Skeletal muscle satellite cell (primary cell): ENCODE data around the gene MAP4K1.

Experiments used
- H3K27me3 ChIP-seq: 2 replicates; pipeline ENCODE4 v1.7.0; 2013; ENCODE audit warnings: low read length; ENCODE audit not compliant: control insufficient read depth, insufficient read depth
- H3K36me3 ChIP-seq: 2 replicates; pipeline ENCODE4 v1.7.0; 2013; ENCODE audit warnings: mild to moderate bottlenecking, control low read depth, low read length; ENCODE audit not compliant: insufficient read depth
- H3K4me1 ChIP-seq: 2 replicates; pipeline ENCODE4 v1.7.0; 2013; ENCODE audit warnings: low read length; ENCODE audit not compliant: control insufficient read depth, insufficient read depth
- H3K4me2 ChIP-seq: 2 replicates; pipeline ENCODE4 v1.7.0; 2013; ENCODE audit warnings: mild to moderate bottlenecking, low read length
- H3K4me3 ChIP-seq: 2 replicates; pipeline ENCODE4 v1.7.0; 2013; ENCODE audit warnings: low read length
- H3K9ac ChIP-seq: 2 replicates; pipeline ENCODE4 v1.7.0; 2013; ENCODE audit warnings: mild to moderate bottlenecking, low read depth, low read length, moderate library complexity
- H3K9me3 ChIP-seq: replicated peaks from 2 replicates; pipeline ENCODE4 v1.7.0; 2013; ENCODE audit warnings: mild to moderate bottlenecking, control low read depth, low read length

MAP4K1 gene

DNA sequence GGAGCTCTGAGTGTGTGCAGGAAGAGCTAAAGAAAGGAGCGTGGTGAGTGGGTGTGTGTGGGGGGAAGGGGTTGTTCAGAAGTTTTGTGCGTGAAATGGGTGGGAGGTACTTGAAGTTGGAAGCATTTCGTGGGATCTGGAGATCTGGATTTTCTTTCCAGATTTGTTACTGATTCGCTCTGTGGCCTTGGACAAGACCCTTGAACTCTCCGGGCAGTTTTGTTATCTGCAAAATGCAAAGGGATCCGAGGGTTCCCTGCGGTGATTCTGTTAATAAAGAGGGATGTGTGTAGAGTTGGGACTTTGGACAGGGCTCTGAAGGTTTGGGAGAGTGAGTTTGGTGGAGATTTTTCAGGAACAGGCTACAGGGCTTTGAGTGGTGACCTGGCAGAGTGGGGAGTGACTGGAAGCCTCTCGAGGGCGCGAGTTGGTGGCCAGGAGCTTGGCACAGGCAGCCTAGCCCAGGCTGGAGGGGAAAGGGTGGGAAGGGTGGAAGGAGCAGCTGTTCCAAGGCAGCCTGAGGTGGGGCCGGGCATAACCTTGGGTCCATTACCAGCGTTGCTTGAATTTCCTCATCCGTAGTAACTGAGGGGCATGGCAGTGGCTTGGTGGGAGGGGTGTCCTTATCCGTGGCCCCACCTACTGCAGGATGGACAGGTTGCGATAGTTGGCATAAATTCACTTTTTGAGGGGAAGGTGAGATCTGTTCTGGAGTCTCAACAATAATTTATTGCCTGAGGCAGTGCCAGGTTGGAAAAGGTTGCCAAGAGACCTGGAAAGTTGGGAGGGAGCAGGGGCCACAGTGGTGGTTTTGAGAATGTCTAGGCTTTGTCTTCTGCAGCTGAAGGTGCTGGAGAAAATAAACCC, 31.8 kb upstream of the MAP4K1 start:
- Histone ChIP-seq H3K9me3 (no peaks in the 10 kb centered on the region), H3K9ac (peak overlapping the region; percentile 99), H3K27me3 (no peaks in the 10 kb centered on the region), H3K36me3 (peaks cover 16% of the 10 kb centered on the region), H3K4me1 (peaks cover 47% of the 10 kb centered on the region), H3K4me2 (peak overlapping the region; percentile 97), H3K4me3 (peak overlapping the region; percentile 97)

GRCh38 chr19:38648769-38649304, 31.1 kb upstream of the MAP4K1 start:
- Histone ChIP-seq H3K27me3 (no peaks in the 10 kb centered on the region), H3K9ac (peak overlapping the region; percentile 99), H3K4me1 (peaks cover 40% of the 10 kb centered on the region), H3K9me3 (no peaks in the 10 kb centered on the region), H3K4me2 (peak overlapping the region; percentile 97), H3K4me3 (peak overlapping the region; percentile 97), H3K36me3 (peaks cover 13% of the 10 kb centered on the region)

DNA sequence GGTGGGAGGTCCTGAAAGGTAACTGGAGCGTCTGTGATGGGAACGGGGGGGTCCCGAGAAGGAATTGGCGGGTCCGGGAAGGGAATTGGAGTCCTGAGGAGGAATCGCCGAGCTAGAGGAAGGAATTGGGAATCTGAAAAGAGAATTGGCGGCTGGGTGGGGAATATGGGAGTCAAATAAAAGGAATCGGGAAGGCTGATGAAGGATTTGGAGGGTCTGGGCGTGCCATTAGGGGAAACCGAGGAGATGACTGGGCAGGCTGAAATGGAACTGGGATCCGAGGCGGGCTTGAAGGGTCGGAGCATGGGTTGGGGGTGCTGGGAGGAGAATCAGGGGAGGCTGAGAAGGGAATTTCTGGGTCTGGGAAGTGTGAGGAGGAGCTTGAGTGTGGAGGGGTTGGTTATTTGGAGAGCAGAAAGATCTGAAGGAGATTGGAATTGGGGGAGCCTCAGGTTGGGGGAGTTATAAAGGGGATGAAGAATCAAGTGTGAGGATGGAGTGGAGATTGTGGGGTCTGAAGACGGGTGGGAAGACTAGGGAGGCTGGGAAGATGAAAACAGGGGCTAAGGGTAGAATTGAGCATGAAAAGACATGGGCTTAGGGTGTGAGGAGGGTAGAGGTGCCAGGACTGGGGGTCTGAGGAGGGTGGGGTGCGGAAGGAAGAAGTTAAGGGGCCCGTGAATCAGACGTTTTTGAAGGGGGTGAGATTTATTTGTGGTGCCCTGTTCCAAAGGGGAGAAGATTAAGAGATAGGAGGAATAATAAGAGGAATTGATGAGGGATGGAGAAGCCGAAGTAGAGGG, 30.4 kb upstream of the MAP4K1 start:
- peaks cover 34% of the 10 kb centered on the region for H3K4me1 ChIP-seq

GRCh38 chr19:38647368-38647965, 29.7 kb upstream of the MAP4K1 start, which contains the start of gene ACTN4:
TSS of gene ACTN4 (plus strand) at chr19:38647649. CDS start at chr19:38647746, 97 bp downstream.
- peak within 1 kb of the TSS; percentile 97 for H3K4me2 ChIP-seq
- peaks cover 27% of the 10 kb centered on the region for H3K4me1 ChIP-seq
- peaks cover 11% of the 10 kb centered on the region for H3K36me3 ChIP-seq
- H3K9ac ChIP-seq = peak within 1 kb of the TSS; percentile 99
- H3K27me3 ChIP-seq = no peaks in the 10 kb centered on the region
- H3K4me3 ChIP-seq = peak within 1 kb of the TSS; percentile 97
- no peaks in the 10 kb centered on the region for H3K9me3 ChIP-seq

More for the DNA sequence above, 30.4 kb upstream of the MAP4K1 start:
- H3K9me3 ChIP-seq = no peaks in the 10 kb centered on the region
- peak overlapping the region; percentile 97 for H3K4me2 ChIP-seq
- H3K4me3 ChIP-seq = peak overlapping the region; percentile 97
- H3K9ac ChIP-seq = peak overlapping the region; percentile 99
- H3K27me3 ChIP-seq = no peaks in the 10 kb centered on the region
- peaks cover 11% of the 10 kb centered on the region for H3K36me3 ChIP-seq

GRCh38 chr19:38644719-38645118, 27.0 kb upstream of the MAP4K1 start:
- Histone ChIP-seq H3K27me3 (no peaks in the 10 kb centered on the region), H3K9ac (no peak overlapping the region), H3K36me3 (peaks cover 3% of the 10 kb centered on the region), H3K4me3 (no peak overlapping the region), H3K9me3 (no peaks in the 10 kb centered on the region), H3K4me2 (no peak overlapping the region), H3K4me1 (no peaks in the 10 kb centered on the region)

GRCh38 chr19:38642176-38642575, 24.4 kb upstream of the MAP4K1 start:
- Histone ChIP-seq H3K4me1 (no peaks in the 10 kb centered on the region), H3K4me3 (no peak overlapping the region), H3K27me3 (no peaks in the 10 kb centered on the region), H3K36me3 (peaks cover 3% of the 10 kb centered on the region), H3K9ac (no peak overlapping the region), H3K4me2 (no peak overlapping the region), H3K9me3 (no peaks in the 10 kb centered on the region)

GRCh38 chr19:38640368-38640767, 22.6 kb upstream of the MAP4K1 start:
- no peak overlapping the region for H3K4me2 ChIP-seq
- H3K27me3 ChIP-seq = no peaks in the 10 kb centered on the region
- H3K9me3 ChIP-seq = no peaks in the 10 kb centered on the region
- peaks cover 12% of the 10 kb centered on the region for H3K36me3 ChIP-seq
- no peak overlapping the region for H3K4me3 ChIP-seq
- H3K4me1 ChIP-seq = no peaks in the 10 kb centered on the region
- no peak overlapping the region for H3K9ac ChIP-seq

- no peaks in the 10 kb centered on the region for H3K9me3 ChIP-seq
- no peak overlapping the region for H3K9ac ChIP-seq
- no peak overlapping the region for H3K4me3 ChIP-seq
- peaks cover 18% of the 10 kb centered on the region for H3K36me3 ChIP-seq
- H3K4me2 ChIP-seq = no peak overlapping the region
- peaks cover 3% of the 10 kb centered on the region for H3K4me1 ChIP-seq
- no peaks in the 10 kb centered on the region for H3K27me3 ChIP-seq
Observed at GRCh38 chr19:38639679-38640078, 21.9 kb upstream of the MAP4K1 start.

- H3K9me3 ChIP-seq = no peaks in the 10 kb centered on the region
- H3K27me3 ChIP-seq = no peaks in the 10 kb centered on the region
Observed at GRCh38 chr19:38638461-38638860, 20.7 kb upstream of the MAP4K1 start.

GRCh38 chr19:38635483-38636399, 18.0 kb upstream of the MAP4K1 start:
- Histone ChIP-seq H3K9me3 (no peaks in the 10 kb centered on the region), H3K27me3 (no peaks in the 10 kb centered on the region), H3K4me2 (no peak overlapping the region), H3K9ac (no peak overlapping the region), H3K4me1 (peaks cover 3% of the 10 kb centered on the region), H3K4me3 (no peak overlapping the region), H3K36me3 (peaks cover 28% of the 10 kb centered on the region)

More at GRCh38 chr19:38638461-38638860, 20.7 kb upstream of the MAP4K1 start:
- Histone ChIP-seq H3K9ac (no peak overlapping the region), H3K4me3 (no peak overlapping the region), H3K36me3 (peaks cover 19% of the 10 kb centered on the region), H3K4me2 (no peak overlapping the region), H3K4me1 (peaks cover 3% of the 10 kb centered on the region)
